GM12872 (cell line): ENCODE measurements around the gene MYH15.

Experiments
- CTCF ChIP-seq: IDR thresholded peaks from 3 replicates; pipeline ENCODE4 v1.5.1; 2011; ENCODE audit warnings: low read depth, mild to moderate bottlenecking, low read length, moderate library complexity; ENCODE audit not compliant: insufficient read depth

Gene MYH15

DNA sequence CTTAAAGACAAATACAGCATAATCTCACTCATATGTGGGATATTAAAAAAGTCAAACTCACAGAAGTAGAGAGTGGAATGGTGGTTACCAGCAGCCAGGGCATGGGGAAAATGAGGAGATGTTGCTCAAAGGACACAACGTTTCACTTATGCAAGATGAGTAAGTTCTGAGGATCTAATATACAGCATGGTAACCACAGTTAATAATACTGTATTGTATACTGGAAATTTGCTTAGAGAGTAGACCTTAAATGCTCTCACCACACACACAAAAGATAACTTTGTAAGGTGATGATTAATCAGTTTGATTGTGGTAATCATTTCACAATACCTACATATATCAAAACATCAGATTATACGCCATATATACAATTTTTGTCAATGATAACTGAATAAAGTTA is 60.0 kb downstream of the MYH15 start:
- TF ChIP-seq CTCF: no peak

DNA sequence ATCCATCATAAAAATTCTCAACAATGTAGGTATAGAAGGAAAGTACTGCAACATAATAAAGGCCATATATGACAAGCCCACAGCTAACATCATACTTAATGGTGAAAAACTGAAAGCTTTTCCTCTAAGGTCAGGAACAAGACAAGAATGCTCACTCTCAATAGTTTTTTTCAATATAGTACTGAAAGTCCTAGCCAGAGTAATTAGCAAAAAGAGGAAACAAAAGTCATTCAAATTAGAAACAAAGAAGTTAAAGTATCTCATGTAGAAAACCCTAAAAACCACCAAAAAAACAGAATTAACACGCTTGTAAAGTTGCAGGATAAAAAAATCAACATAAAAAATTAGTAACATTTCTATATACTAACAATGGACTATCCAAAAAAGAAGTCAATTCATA is 61.8 kb downstream of the MYH15 start:
- no peak for TF ChIP-seq CTCF

DNA sequence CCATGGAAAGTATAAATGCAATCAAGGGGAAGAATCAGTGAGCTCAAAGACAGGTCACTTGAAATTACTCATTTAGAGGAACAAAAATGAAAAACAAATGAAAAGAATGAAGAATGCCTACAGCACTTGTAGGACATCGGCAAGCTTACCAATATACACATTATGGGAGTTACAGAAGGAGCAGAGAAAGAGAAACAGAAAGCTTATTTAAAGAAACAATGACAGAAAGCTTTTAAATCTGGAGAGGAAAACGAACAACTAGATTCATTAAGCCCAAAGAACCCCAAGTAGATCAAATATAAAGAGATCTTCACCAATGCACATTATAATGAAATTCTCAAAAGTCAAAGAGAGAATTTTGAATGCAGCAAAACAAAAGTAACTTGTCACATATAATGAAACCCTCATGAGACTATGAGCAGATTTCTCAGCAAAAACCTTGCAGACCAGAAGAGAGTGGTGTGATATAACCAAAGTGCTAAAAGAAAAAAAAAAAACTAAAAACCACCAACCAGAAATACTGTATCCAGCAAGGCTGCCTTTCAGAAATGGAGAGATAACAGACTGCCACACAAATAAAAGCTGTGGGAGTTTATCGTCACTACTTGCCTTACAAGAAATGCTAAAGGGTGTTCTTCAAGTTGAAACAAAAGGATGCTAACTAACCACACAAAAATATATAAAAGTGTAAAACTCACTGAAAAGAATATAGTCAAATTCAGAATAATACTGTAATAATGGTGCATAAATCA is 63.1 kb downstream of the MYH15 start:
- TF ChIP-seq CTCF: no peak

- TF ChIP-seq CTCF: no peak
Observed at GRCh38 chr3:108442281-108442680, 68.1 kb downstream of the MYH15 start.

- no peak for TF ChIP-seq CTCF
Observed at GRCh38 chr3:108441518-108441917, 68.9 kb downstream of the MYH15 start.

DNA sequence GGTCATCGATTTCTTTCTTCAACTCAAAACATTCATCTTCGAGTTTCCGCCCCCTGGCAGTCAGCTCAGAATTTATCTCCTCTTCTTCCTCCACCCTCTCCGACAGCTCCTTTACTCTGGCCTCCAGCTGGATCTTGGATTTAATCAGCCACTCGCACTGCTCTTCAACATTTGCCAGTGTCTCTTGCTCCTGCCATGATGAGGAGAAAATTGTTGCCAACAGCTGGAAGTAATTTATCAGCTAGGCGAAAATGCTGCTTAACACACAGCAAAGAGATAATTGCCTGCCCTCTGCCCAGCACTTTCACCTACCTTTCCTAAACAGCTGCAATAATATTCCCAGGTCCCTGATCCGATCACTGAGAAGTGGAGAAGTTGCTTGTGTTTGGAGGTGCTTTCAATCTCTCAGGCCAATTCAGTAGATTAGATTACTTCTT is 69.3 kb downstream of the MYH15 start:
- no peak for TF ChIP-seq CTCF

DNA sequence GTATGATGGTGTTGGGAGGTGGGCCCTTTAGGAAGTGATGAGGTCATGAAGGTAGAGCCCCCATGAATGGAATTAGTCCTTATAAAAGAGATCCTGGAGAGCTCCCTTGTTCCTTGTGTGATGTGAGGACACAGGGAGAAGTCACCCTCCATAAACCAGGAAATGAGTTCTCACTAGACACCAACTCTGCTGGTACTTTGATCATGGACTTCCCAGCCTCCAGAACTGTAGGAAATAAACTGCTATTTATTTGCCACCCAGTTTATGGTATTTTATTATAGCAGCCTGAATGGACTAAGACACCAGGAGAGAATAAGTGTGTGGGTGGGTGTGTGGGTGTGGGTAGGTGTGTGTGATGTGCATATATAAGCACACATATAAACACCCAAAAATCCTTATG is 71.9 kb downstream of the MYH15 start:
- no peak for TF ChIP-seq CTCF

- TF ChIP-seq CTCF: no peak
Observed at GRCh38 chr3:108437439-108437838, 73.0 kb downstream of the MYH15 start.
